Fibroblast of skin of left quadriceps (primary cell): ENCODE data around the gene MYO7A.

Source experiments
- DNase-seq, 2 experiments: peaks; one replicate each; pipeline ENCODE4 v3.0.0-alpha.2; 2013; ENCODE audit warnings: low read depth in 2 of 2

Gene MYO7A

GRCh38 chr11:77111946-77112345 lies 16.1 kb upstream of the MYO7A start:
- no peak for DNase-seq

- DNase-seq, result no peak
Measured at GRCh38 chr11:77112641-77113381, 15.2 kb upstream of the MYO7A start.

GRCh38 chr11:77113382-77114088 lies 14.5 kb upstream of the MYO7A start:
- no peak for DNase-seq

GRCh38 chr11:77114089-77114463 lies 14.0 kb upstream of the MYO7A start:
- DNase-seq, result no peak

- DNase-seq, result no peak
Measured at GRCh38 chr11:77115181-77115611, 12.8 kb upstream of the MYO7A start.

GRCh38 chr11:77115956-77116355 lies 12.1 kb upstream of the MYO7A start:
- no peak for DNase-seq

GRCh38 chr11:77117492-77117891 lies 10.6 kb upstream of the MYO7A start:
- DNase-seq, result no peak

GRCh38 chr11:77118086-77118485 lies 10.0 kb upstream of the MYO7A start:
- no peak for DNase-seq

- no peak for DNase-seq
Measured at GRCh38 chr11:77118971-77119370, 9.1 kb upstream of the MYO7A start.

- DNase-seq, result no peak
Measured at GRCh38 chr11:77119531-77119936, 8.5 kb upstream of the MYO7A start.

- DNase-seq, result no peak
Measured at GRCh38 chr11:77120571-77120970, 7.5 kb upstream of the MYO7A start.

- no peak for DNase-seq
Measured at GRCh38 chr11:77121096-77121640, 6.9 kb upstream of the MYO7A start.

- DNase-seq, result no peak
Measured at GRCh38 chr11:77121876-77122575, 6.0 kb upstream of the MYO7A start.

GRCh38 chr11:77122576-77123212 lies 5.4 kb upstream of the MYO7A start:
- no peak for DNase-seq

- no peak for DNase-seq
Measured at GRCh38 chr11:77123591-77123990, 4.5 kb upstream of the MYO7A start.

GRCh38 chr11:77124041-77124440 lies 4.0 kb upstream of the MYO7A start:
- no peak for DNase-seq

- no peak for DNase-seq
Measured at GRCh38 chr11:77124488-77124887, 3.6 kb upstream of the MYO7A start.

GRCh38 chr11:77125191-77125590 lies 2.9 kb upstream of the MYO7A start:
- no peak for DNase-seq

- no peak for DNase-seq
Measured at GRCh38 chr11:77125695-77126094, 2.4 kb upstream of the MYO7A start.

GRCh38 chr11:77126156-77126775 lies 1.8 kb upstream of the MYO7A start:
- no peak for DNase-seq

GRCh38 chr11:77126861-77127234 lies 1.2 kb upstream of the MYO7A start:
- no peak for DNase-seq
